ENCODE data around the gene SUN5. TPM values are rescaled to one million over a fixed set of nuclear protein-coding genes. Genes with fewer than 3 reads are reported as not detected.

Gene SUN5
- total and polyA plus RNA-seq, 2 of the 8 experiments (the other 6 are each of a cell fraction or from before 2014, with no cell fraction given), result not detected

GRCh38 chr20:33022289-33022688, 18.1 kb upstream of the SUN5 start:
- no peak overlapping the region for H2BK15ac ChIP-seq (ENCODE audit: low read length)
- H2BK20ac ChIP-seq (ENCODE audit: low read length), result no peak overlapping the region
- H3K9ac ChIP-seq (replicated peaks in 1 of 4; ENCODE audit: extremely low read depth in 1 of 4, low read depth in 3 of 4, low read length in 3 of 4), result no peak overlapping the region
- no peak overlapping the region for H2AK5ac ChIP-seq (ENCODE audit: low read depth, low read length)
- H3K79me2 ChIP-seq (ENCODE audit: control insufficient read depth in 1 of 2, insufficient read depth in 2 of 2, low read length in 2 of 2), result no peaks in the 10 kb centered on the region
- FAIRE-seq (no peak), DNase-seq (ENCODE audit: low read depth in 1 of 2, low spot score in 2 of 2) (no peak)
- H3K27ac ChIP-seq (ENCODE audit: low read depth, low read length), result no peak overlapping the region
- CTCF ChIA-PET (ENCODE audit: partially characterized antibody), result interaction anchor here (1.2 to 11.8 kb wide), 3 partner anchors 8 to 26 kb away, joined by 3 to 86 read pairs (median 4); partner anchors contain the start of genes BPIFB2 and SUN5
- H3K4me1 ChIP-seq (replicated peaks in 1 of 4; ENCODE audit: control insufficient read depth in 3 of 4, insufficient read depth in 4 of 4, low read length in 3 of 4), result no peaks in the 10 kb centered on the region
- peaks cover 2 to 3% of the 10 kb centered on the region in 2 experiments for H4K20me1 ChIP-seq (replicated peaks in 1 of 2; ENCODE audit: control insufficient read depth in 1 of 2, insufficient read depth in 2 of 2, low read length in 2 of 2)
- H2AFZ ChIP-seq (ENCODE audit: low read length), result no peak overlapping the region
- no peak overlapping the region for H4K91ac ChIP-seq (replicated peaks; ENCODE audit: insufficient read length, low read length)
- H3K9me3 ChIP-seq (ENCODE audit: insufficient read depth in 2 of 2, low read depth in 1 of 2, low read length in 1 of 2), result no peaks in the 10 kb centered on the region
- no peaks in the 10 kb centered on the region for H3K27me3 ChIP-seq (replicated peaks in 1 of 4; ENCODE audit: control insufficient read depth in 3 of 4, extremely low read depth in 1 of 4, insufficient read depth in 3 of 4, low read length in 3 of 4)
- H3K18ac ChIP-seq (ENCODE audit: extremely low read depth, low read length), result no peak overlapping the region
- no peak overlapping the region; the same call in 1 of the 2 replicates for H4K8ac ChIP-seq (ENCODE audit: extremely low read depth, insufficient read depth, low read length)
- H3K56ac ChIP-seq (replicated peaks; ENCODE audit: insufficient read length, low read depth, low read length), result no peak overlapping the region
- no peak overlapping the region for H3K23ac ChIP-seq (ENCODE audit: insufficient read length)
- no peak overlapping the region for H2BK5ac ChIP-seq (ENCODE audit: low read depth, low read length)
- no peak overlapping the region for H3K4me2 ChIP-seq (ENCODE audit: insufficient read depth in 1 of 2, low read depth in 2 of 2, low read length in 2 of 2)
- H3K79me1 ChIP-seq (ENCODE audit: low read depth, low read length), result no peaks in the 10 kb centered on the region
- H3K4me3 ChIP-seq (ENCODE audit: extremely low read depth in 1 of 4, insufficient read depth in 2 of 4, low read depth in 3 of 4, low read length in 4 of 4), result no peak overlapping the region
- peaks cover 8% of the 10 kb centered on the region; the same call in 1 of the 2 replicates for H3K23me2 ChIP-seq (ENCODE audit: low read depth, low read length)
- H2BK120ac ChIP-seq (replicated peaks; ENCODE audit: low read depth, low read length), result no peak overlapping the region
- H3K36me3 ChIP-seq (ENCODE audit: control insufficient read depth in 2 of 4, insufficient read depth in 4 of 4, low read length in 3 of 4), result no peaks in the 10 kb centered on the region
- WGBS, 2 experiments (ENCODE audit: extremely low coverage in 1 of 2, insufficient coverage in 1 of 2, insufficient read length in 1 of 2, insufficient replicate concordance in 2 of 2, low coverage in 1 of 2, low lambda C conversion rate in 2 of 2, missing lambda C conversion rate in 1 of 2), result 82% methylated on average over 4 of the region's 4 CpGs; no CpG with 5 or more reads in 1 of the 2 experiments
- H3K14ac ChIP-seq (ENCODE audit: insufficient read length), result no peak overlapping the region
- no peak overlapping the region for H2BK12ac ChIP-seq (ENCODE audit: low read depth, low read length)
- H3K4ac ChIP-seq (replicated peaks; ENCODE audit: insufficient read length, low read depth, low read length), result no peak overlapping the region
- no peak overlapping the region for H4K5ac ChIP-seq (ENCODE audit: insufficient read length, low read depth, low read length)
- POLR2A ChIA-PET (ENCODE audit: partially characterized antibody), result no interaction called here
- TF ChIP-seq ATF2 (IDR thresholded peaks at IDR 0.05; ENCODE audit: low read length) (no peak), YY1 (IDR thresholded peaks at IDR 0.05; ENCODE audit: low read depth, low read length) (no peak), SP4 (IDR thresholded peaks at IDR 0.05; ENCODE audit: low read length) (no peak), SIN3A (conservative IDR thresholded peaks at IDR 0.05 in 1 of 2, IDR thresholded peaks at IDR 0.05 in 1 of 2; ENCODE audit: low read depth in 1 of 2, low read length in 2 of 2) (no peak), EGR1 (IDR thresholded peaks at IDR 0.05; ENCODE audit: borderline replicate concordance, low read depth, low read length) (no peak), CTBP2 (IDR thresholded peaks at IDR 0.05; ENCODE audit: borderline replicate concordance, insufficient read depth, insufficient read length, low read length) (no peak), ASH2L (IDR thresholded peaks at IDR 0.05; ENCODE audit: low read length) (no peak), ATF3 (IDR thresholded peaks at IDR 0.05; ENCODE audit: insufficient read depth, low read depth, low read length) (no peak), PHF8 (conservative IDR thresholded peaks at IDR 0.05; ENCODE audit: low read depth, low read length) (no peak), SP1 (IDR thresholded peaks at IDR 0.05; ENCODE audit: low read depth, low read length) (no peak), SAP30 (IDR thresholded peaks at IDR 0.05; ENCODE audit: insufficient read depth, insufficient replicate concordance, low read length) (no peak), EZH2 (IDR thresholded peaks at IDR 0.05; ENCODE audit: low read depth, low read length, severe bottlenecking) (no peak)
